B cell (primary cell): ENCODE results near the gene GFM2.

Experiments
- CTCF ChIP-seq: fragments of 200-600 bp; IDR thresholded peaks from one replicate; pipeline ENCODE4 v1.8.0; 2022; ENCODE audit warnings: antibody characterized with exemption, mild to moderate bottlenecking
- EZH2 ChIP-seq: IDR thresholded peaks from 2 replicates; pipeline ENCODE4 v1.6.1; 2012; ENCODE audit warnings: borderline replicate concordance, low read depth, mild to moderate bottlenecking, moderate library complexity, low read length; ENCODE audit not compliant: insufficient read depth, poor library complexity, severe bottlenecking

GRCh38 chr5:74685979-74686631, 80.8 kb downstream of the GFM2 start:
- TF ChIP-seq CTCF (no peak), EZH2 (no peak)
